ENCODE results near the gene DNM1L. TPM values are rescaled to one million over a fixed set of nuclear protein-coding genes. Genes with fewer than 3 reads are reported as not detected.
A peak's percentile ranks its signal among the peaks of the same experiment; 100 is the strongest.

The DNM1L gene
- total and polyA plus RNA-seq, 2 of the 4 experiments (the other 2 are of a cell fraction) = 44.8 to 70.1 TPM

GRCh38 chr12:32680787-32681186 is 1.7 kb downstream of the DNM1L start:
- no peak overlapping the region for H4K8ac ChIP-seq (ENCODE audit: low read depth in 2 of 2, low read length in 2 of 2)
- H3K4me2 ChIP-seq (ENCODE audit: low read depth, low read length) = peak overlapping the region; percentile 84
- H4K20me1 ChIP-seq (ENCODE audit: insufficient read depth, low read length) = peaks cover 17% of the 10 kb centered on the region
- H3K4me3 ChIP-seq (ENCODE audit: insufficient read depth, low read depth, low read length) = 0 out of 2 replicates have a peak overlapping the region, but pooled peaks have one; percentile 87
- dilution Hi-C loops (cut with HindIII; ENCODE audit: low sequenced_read_pairs, unreplicated experiment) = no loop called here
- no peak for TF ChIP-seq RCOR1 (IDR thresholded peaks at IDR 0.05; ENCODE audit: insufficient replicate concordance, low read length)
- TF ChIP-seq POLR2A (IDR thresholded peaks at IDR 0.05; ENCODE audit: low read depth, low read length) = no peak
- TF ChIP-seq USF2 (IDR thresholded peaks at IDR 0.05; ENCODE audit: low read depth, low read length) = no peak
- TF ChIP-seq MXI1 (IDR thresholded peaks at IDR 0.05; ENCODE audit: borderline replicate concordance, low read depth, low read length) = no peak
- TF ChIP-seq MAFK (IDR thresholded peaks at IDR 0.05; ENCODE audit: low read depth, low read length) = no peak
- no peak for TF ChIP-seq MAZ (IDR thresholded peaks at IDR 0.05; ENCODE audit: borderline replicate concordance, low read depth, low read length)
- no peak for TF ChIP-seq BHLHE40 (IDR thresholded peaks at IDR 0.05; ENCODE audit: low read depth, low read length)
- TF ChIP-seq FOS (IDR thresholded peaks at IDR 0.05; ENCODE audit: low read depth, low read length) = no peak
- TF ChIP-seq CEBPB (IDR thresholded peaks at IDR 0.05; ENCODE audit: low read depth, low read length) = no peak
- TF ChIP-seq CTCF (conservative IDR thresholded peaks at IDR 0.05; ENCODE audit: low read depth, low read length) = no peak
- no peak for TF ChIP-seq SMC3 (IDR thresholded peaks at IDR 0.05; ENCODE audit: low read depth, low read length)
- H2BK15ac ChIP-seq (ENCODE audit: low read depth, low read length) = no peak overlapping the region
- ATAC-seq (ENCODE audit: low read depth) (no peak), DNase-seq (no peak)
- H3K23ac ChIP-seq (ENCODE audit: low read depth, low read length) = peak overlapping the region; percentile 59; the same call in 1 of the 2 replicates
- H3K79me1 ChIP-seq (ENCODE audit: low read depth in 1 of 2, low read length in 2 of 2) = peaks cover 0 to 28% of the 10 kb centered on the region in 2 experiments; a peak in 2 of 4 replicates
- in situ Hi-C loops (cut with MboI; ENCODE audit: low sequenced_read_pairs) = loop anchor here (25.0 kb wide), 1 partner anchor 1018 kb away; the partner anchor contains the start of gene ETFBKMT
- no peaks in the 10 kb centered on the region for H3K9me3 ChIP-seq (ENCODE audit: control insufficient read depth, insufficient read depth, low read length)
- POLR2A ChIA-PET (ENCODE audit: unreplicated experiment) = no interaction called here
- H3K18ac ChIP-seq (ENCODE audit: low read depth, low read length) = no peak overlapping the region
- no peak overlapping the region for H2AK5ac ChIP-seq (ENCODE audit: low read depth, low read length)
- peak overlapping the region; percentile 87 for H2BK5ac ChIP-seq (ENCODE audit: low read depth, low read length, poor library complexity, severe bottlenecking)
- CTCF ChIA-PET = no interaction called here
- peak overlapping the region; percentile 61; the same call in 1 of the 2 replicates for H3K9ac ChIP-seq (ENCODE audit: low read depth, low read length)
- peaks cover 2% of the 10 kb centered on the region; the same call in 1 of the 2 replicates for H3K36me3 ChIP-seq (ENCODE audit: control insufficient read depth, insufficient read depth, low read length)
- no peak overlapping the region for H2BK20ac ChIP-seq (ENCODE audit: low read depth, low read length)
- no peak overlapping the region for H3K27ac ChIP-seq (ENCODE audit: insufficient read depth, low read length)
- no peak overlapping the region for H4K91ac ChIP-seq (ENCODE audit: insufficient read depth, low read depth, low read length)
- no peak overlapping the region for H2AFZ ChIP-seq (replicated peaks; ENCODE audit: low read length, poor library complexity)
- no peak overlapping the region for H3K56ac ChIP-seq (ENCODE audit: extremely low read depth, insufficient read depth, low read length)
- H3K9me1 ChIP-seq (ENCODE audit: insufficient read depth, low read length) = no peaks in the 10 kb centered on the region; the same call in 1 of the 2 replicates
- H3K14ac ChIP-seq (replicated peaks; ENCODE audit: low read depth, low read length) = no peak overlapping the region
- BruUV-seq (replicated peaks) = no TSS peak
- H2AK9ac ChIP-seq (replicated peaks; ENCODE audit: low read depth, low read length, poor library complexity) = no peak overlapping the region
- H2BK120ac ChIP-seq (ENCODE audit: low read depth, low read length) = no peak overlapping the region
- H3K4ac ChIP-seq (ENCODE audit: low read depth, low read length) = no peak overlapping the region
- intact Hi-C loops (cut with micrococcal nuclease) = no loop called here
- H3K27me3 ChIP-seq (ENCODE audit: control insufficient read depth, insufficient read depth, low read length) = no peaks in the 10 kb centered on the region
- H3K4me1 ChIP-seq (ENCODE audit: control insufficient read depth, insufficient read depth, low read length) = peaks cover 5% of the 10 kb centered on the region
- H4K5ac ChIP-seq (ENCODE audit: low read depth, low read length) = no peak overlapping the region
